HCT116 (cell line): ENCODE results near the gene PIEZO2.

Experiments
- CTCF ChIP-seq, 3 experiments: fragments of 200-600 bp in 1 of 3; sonication (generic) in 1 of 3; IDR thresholded peaks in 2 of 3; conservative IDR thresholded peaks in 1 of 3; 2 replicates each; pipeline ENCODE4 v1.5.1; 2012 to 2017; ENCODE audit warnings: low read depth in 2 of 3, low read length in 2 of 3, antibody characterized with exemption in 1 of 3, borderline replicate concordance in 1 of 3, control low read depth in 1 of 3, mild to moderate bottlenecking in 1 of 3, mixed read lengths in 1 of 3, mixed run types in 1 of 3, moderate library complexity in 1 of 3; ENCODE audit not compliant: insufficient read depth in 1 of 3
- EZH2 ChIP-seq: fragments of 200-600 bp; sonication (generic); IDR thresholded peaks from 2 replicates; pipeline ENCODE4 v1.6.1; 2017; ENCODE audit warnings: antibody characterized with exemption, mixed run types
- EZH2phosphoT487 ChIP-seq: fragments of 200-600 bp; IDR thresholded peaks from 2 replicates; pipeline ENCODE4 v1.6.1; 2018; ENCODE audit warnings: antibody characterized with exemption, borderline replicate concordance
- FOSL1 ChIP-seq: IDR thresholded peaks from 2 replicates; pipeline ENCODE4 v1.6.1; 2012; ENCODE audit warnings: low read depth
- MAX ChIP-seq: IDR thresholded peaks from 2 replicates; pipeline ENCODE4 v1.6.1; 2012
- POLR2A ChIP-seq: IDR thresholded peaks from 2 replicates; pipeline ENCODE4 v1.7.0; 2011; ENCODE audit warnings: borderline replicate concordance; ENCODE audit not compliant: insufficient read depth, insufficient read length; ENCODE audit errors: extremely low read depth
- POLR2AphosphoS5 ChIP-seq: IDR thresholded peaks from 2 replicates; pipeline ENCODE4 v1.6.1; 2011; ENCODE audit warnings: mild to moderate bottlenecking, low read depth, low read length, moderate library complexity
- RAD21 ChIP-seq: IDR thresholded peaks from 2 replicates; pipeline ENCODE4 v1.6.1; 2012; ENCODE audit warnings: low read depth, mild to moderate bottlenecking
- REST ChIP-seq: IDR thresholded peaks from 2 replicates; pipeline ENCODE4 v1.6.1; 2012; ENCODE audit warnings: low read depth

GRCh38 chr18:10663750-10664149, 485.6 kb downstream of the PIEZO2 start:
- TF ChIP-seq POLR2A (no peak), EZH2phosphoT487 (no peak), REST (no peak), CTCF (IDR thresholded peaks at IDR 0.05 in 2 of 3, conservative IDR thresholded peaks at IDR 0.05 in 1 of 3; ENCODE audit: borderline replicate concordance in 1 of 3, insufficient read depth in 1 of 3, low read depth in 2 of 3, low read length in 2 of 3) (no peak), EZH2 (no peak), FOSL1 (no peak), POLR2AphosphoS5 (no peak), RAD21 (no peak), MAX (no peak)
